ENCODE results near the gene KHDRBS2.

DNA sequence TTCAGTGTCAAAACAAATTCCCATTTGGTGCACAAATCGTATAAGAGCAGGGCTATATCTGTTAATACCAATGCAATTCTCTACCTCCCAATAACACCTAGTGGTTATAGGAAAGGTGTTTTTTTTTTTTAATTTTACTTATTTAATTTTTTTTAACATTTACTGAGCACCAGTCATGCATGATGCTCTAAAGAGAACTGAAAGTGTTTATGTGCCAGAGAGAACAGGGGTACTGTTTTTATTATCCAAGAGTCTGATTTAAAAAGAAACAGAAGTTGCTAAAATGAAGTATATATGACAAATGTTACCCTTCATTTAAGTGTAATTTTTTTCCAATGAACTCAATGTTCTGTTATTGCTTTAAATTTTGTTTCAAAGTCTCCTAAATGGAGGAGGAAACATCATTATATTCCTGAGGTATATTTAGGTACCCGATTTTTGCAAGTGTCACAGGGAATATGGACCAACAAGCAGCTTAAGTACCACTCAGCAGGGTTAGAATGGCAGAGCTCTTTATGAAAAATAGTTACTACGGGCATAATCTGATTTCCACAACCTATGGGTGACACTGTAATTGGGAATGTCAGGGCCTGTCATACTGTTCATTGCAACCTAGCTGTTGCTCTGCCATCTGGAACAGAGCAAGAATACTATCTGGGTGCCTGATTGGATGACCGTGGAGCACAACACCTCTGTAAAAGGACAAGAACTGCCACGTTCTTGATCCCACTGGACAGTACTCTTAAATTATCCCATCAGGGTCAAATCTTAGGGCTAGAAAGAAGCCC, 195.4 kb downstream of the KHDRBS2 start:
- TF ChIP-seq ZNF318 (CRISPR knock-in tag; IDR thresholded peaks at IDR 0.05) (no peak), ZNF768 (CRISPR knock-in tag; IDR thresholded peaks at IDR 0.05) (no peak), ISL2 (CRISPR knock-in tag; IDR thresholded peaks at IDR 0.05) (no peak), SMARCC2 (IDR thresholded peaks at IDR 0.05) (no peak), CTCF (CRISPR knock-in tag; IDR thresholded peaks at IDR 0.05) (no peak), FOXA1 (IDR thresholded peaks at IDR 0.05) (no peak), FOXA1 (CRISPR knock-in tag; IDR thresholded peaks at IDR 0.05) (no peak), FOXK1 (CRISPR knock-in tag; IDR thresholded peaks at IDR 0.05; ENCODE audit: borderline replicate concordance, low read depth) (no peak), FOXM1 (CRISPR knock-in tag; IDR thresholded peaks at IDR 0.05) (no peak), ZKSCAN5 (CRISPR knock-in tag; IDR thresholded peaks at IDR 0.05) (no peak), TCF7L2 (IDR thresholded peaks at IDR 0.05; ENCODE audit: low read depth, low read length) (no peak), ZSCAN5A (CRISPR knock-in tag; IDR thresholded peaks at IDR 0.05; ENCODE audit: borderline replicate concordance) (no peak), ZNF274 (CRISPR knock-in tag; IDR thresholded peaks at IDR 0.05) (no peak), ZBTB4 (CRISPR knock-in tag; IDR thresholded peaks at IDR 0.05; ENCODE audit: borderline replicate concordance) (no peak), POLR2A (IDR thresholded peaks at IDR 0.05; ENCODE audit: insufficient read depth in 1 of 2, low read depth in 2 of 2, low read length in 2 of 2) (no peak)

Measured in HepG2 (cell line).